ENCODE data around the gene NRROS.

The NRROS gene

DNA sequence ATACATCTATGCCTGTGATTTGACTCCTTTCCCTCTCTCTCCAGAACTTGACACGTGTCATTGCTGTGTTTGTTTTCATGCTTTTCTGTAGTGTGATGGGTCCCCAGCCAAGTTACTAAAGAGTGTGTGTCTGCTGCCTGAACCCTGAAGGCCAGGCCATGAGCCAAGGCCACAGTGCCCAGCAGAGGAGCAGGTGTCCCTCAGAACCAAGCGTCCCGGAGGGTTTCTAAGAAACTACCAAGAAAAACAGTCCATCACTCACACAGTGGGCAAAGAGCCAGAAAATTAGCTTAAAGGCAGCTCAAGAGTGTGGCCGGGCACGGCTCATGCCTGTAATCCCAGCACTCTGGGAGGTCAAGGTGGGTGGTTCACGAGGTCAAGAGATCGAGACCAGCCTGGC, 35.8 kb upstream of the NRROS start:
- Histone ChIP-seq H3K9me3 (ENCODE audit: insufficient read depth, low read depth, low read length) (no peaks in the 10 kb centered on the region), H4K20me1 (ENCODE audit: insufficient read depth, low read length, poor library complexity, severe bottlenecking) (no peaks in the 10 kb centered on the region), H3K79me2 (ENCODE audit: insufficient read depth, low read length) (no peaks in the 10 kb centered on the region), H2AFZ (ENCODE audit: low read length) (no peak overlapping the region), H3K9me2 (replicated peaks; ENCODE audit: low read depth, low read length) (no peaks in the 10 kb centered on the region), H3F3A (ENCODE audit: low read depth) (no peaks in the 10 kb centered on the region), H3K27me3 (ENCODE audit: insufficient read depth, low read length, poor library complexity, severe bottlenecking) (no peaks in the 10 kb centered on the region), H3K4me2 (ENCODE audit: low read depth, low read length, poor library complexity, severe bottlenecking) (no peak overlapping the region), H3K4me1 (ENCODE audit: insufficient read depth, low read length, poor library complexity, severe bottlenecking) (no peaks in the 10 kb centered on the region), H3K4me3 (ENCODE audit: low read length, poor library complexity, severe bottlenecking) (no peak overlapping the region), H3K9ac (ENCODE audit: low read depth, low read length, poor library complexity, severe bottlenecking) (no peak overlapping the region), H3K36me3 (ENCODE audit: insufficient read depth, low read length) (no peaks in the 10 kb centered on the region)
- TF ChIP-seq, protein P1, sequence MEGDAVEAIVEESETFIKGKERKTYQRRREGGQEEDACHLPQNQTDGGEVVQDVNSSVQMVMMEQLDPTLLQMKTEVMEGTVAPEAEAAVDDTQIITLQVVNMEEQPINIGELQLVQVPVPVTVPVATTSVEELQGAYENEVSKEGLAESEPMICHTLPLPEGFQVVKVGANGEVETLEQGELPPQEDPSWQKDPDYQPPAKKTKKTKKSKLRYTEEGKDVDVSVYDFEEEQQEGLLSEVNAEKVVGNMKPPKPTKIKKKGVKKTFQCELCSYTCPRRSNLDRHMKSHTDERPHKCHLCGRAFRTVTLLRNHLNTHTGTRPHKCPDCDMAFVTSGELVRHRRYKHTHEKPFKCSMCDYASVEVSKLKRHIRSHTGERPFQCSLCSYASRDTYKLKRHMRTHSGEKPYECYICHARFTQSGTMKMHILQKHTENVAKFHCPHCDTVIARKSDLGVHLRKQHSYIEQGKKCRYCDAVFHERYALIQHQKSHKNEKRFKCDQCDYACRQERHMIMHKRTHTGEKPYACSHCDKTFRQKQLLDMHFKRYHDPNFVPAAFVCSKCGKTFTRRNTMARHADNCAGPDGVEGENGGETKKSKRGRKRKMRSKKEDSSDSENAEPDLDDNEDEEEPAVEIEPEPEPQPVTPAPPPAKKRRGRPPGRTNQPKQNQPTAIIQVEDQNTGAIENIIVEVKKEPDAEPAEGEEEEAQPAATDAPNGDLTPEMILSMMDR (conservative IDR thresholded peaks at IDR 0.05; ENCODE audit: low read length), result no peak
- no peak for TF ChIP-seq EZH2phosphoT487 (IDR thresholded peaks at IDR 0.05; ENCODE audit: borderline replicate concordance)

GRCh38 chr3:196604548-196604947, 34.9 kb upstream of the NRROS start:
- H3K9ac ChIP-seq (ENCODE audit: low read depth, low read length, poor library complexity, severe bottlenecking), result no peak overlapping the region
- peaks cover 2% of the 10 kb centered on the region for H3K79me2 ChIP-seq (ENCODE audit: insufficient read depth, low read length)
- no peaks in the 10 kb centered on the region for H3K9me3 ChIP-seq (ENCODE audit: insufficient read depth, low read depth, low read length)
- no peaks in the 10 kb centered on the region for H3F3A ChIP-seq (ENCODE audit: low read depth)
- H3K4me2 ChIP-seq (ENCODE audit: low read depth, low read length, poor library complexity, severe bottlenecking), result no peak overlapping the region
- no peaks in the 10 kb centered on the region for H3K27me3 ChIP-seq (ENCODE audit: insufficient read depth, low read length, poor library complexity, severe bottlenecking)
- H3K4me1 ChIP-seq (ENCODE audit: insufficient read depth, low read length, poor library complexity, severe bottlenecking), result peaks cover 5% of the 10 kb centered on the region
- H3K36me3 ChIP-seq (ENCODE audit: insufficient read depth, low read length), result no peaks in the 10 kb centered on the region
- H3K4me3 ChIP-seq (ENCODE audit: low read length, poor library complexity, severe bottlenecking), result no peak overlapping the region
- no peaks in the 10 kb centered on the region for H4K20me1 ChIP-seq (ENCODE audit: insufficient read depth, low read length, poor library complexity, severe bottlenecking)
- H3K9me2 ChIP-seq (replicated peaks; ENCODE audit: low read depth, low read length), result no peaks in the 10 kb centered on the region
- no peak overlapping the region for H2AFZ ChIP-seq (ENCODE audit: low read length)
- TF ChIP-seq, protein P1 (conservative IDR thresholded peaks at IDR 0.05; ENCODE audit: low read length), result no peak
- no peak for TF ChIP-seq EZH2phosphoT487 (IDR thresholded peaks at IDR 0.05; ENCODE audit: borderline replicate concordance)

GRCh38 chr3:196608693-196609092, 30.8 kb upstream of the NRROS start:
- no peak overlapping the region for H2AFZ ChIP-seq (ENCODE audit: low read length)
- H3K4me3 ChIP-seq (ENCODE audit: low read length, poor library complexity, severe bottlenecking), result no peak overlapping the region
- H3K4me2 ChIP-seq (ENCODE audit: low read depth, low read length, poor library complexity, severe bottlenecking), result no peak overlapping the region
- no peaks in the 10 kb centered on the region for H3K36me3 ChIP-seq (ENCODE audit: insufficient read depth, low read length)
- no peaks in the 10 kb centered on the region for H3K9me2 ChIP-seq (replicated peaks; ENCODE audit: low read depth, low read length)
- no peak for TF ChIP-seq EZH2phosphoT487 (IDR thresholded peaks at IDR 0.05; ENCODE audit: borderline replicate concordance)
- TF ChIP-seq, protein P1 (conservative IDR thresholded peaks at IDR 0.05; ENCODE audit: low read length), result no peak
- no peaks in the 10 kb centered on the region for H3K27me3 ChIP-seq (ENCODE audit: insufficient read depth, low read length, poor library complexity, severe bottlenecking)
- H4K20me1 ChIP-seq (ENCODE audit: insufficient read depth, low read length, poor library complexity, severe bottlenecking), result no peaks in the 10 kb centered on the region
- H3K9me3 ChIP-seq (ENCODE audit: insufficient read depth, low read depth, low read length), result no peaks in the 10 kb centered on the region
- peaks cover 12% of the 10 kb centered on the region; the same call in 1 of the 2 replicates for H3F3A ChIP-seq (ENCODE audit: low read depth)
- H3K4me1 ChIP-seq (ENCODE audit: insufficient read depth, low read length, poor library complexity, severe bottlenecking), result peaks cover 42% of the 10 kb centered on the region
- H3K79me2 ChIP-seq (ENCODE audit: insufficient read depth, low read length), result peaks cover 28% of the 10 kb centered on the region
- no peak overlapping the region for H3K9ac ChIP-seq (ENCODE audit: low read depth, low read length, poor library complexity, severe bottlenecking)

Measured in Loucy (cell line).